Measurements from ENCODE around the gene AMH. TPM values are rescaled to one million over a fixed set of nuclear protein-coding genes. Genes with fewer than 3 reads are reported as not detected.
A peak's percentile ranks its signal among the peaks of the same experiment; 100 is the strongest.

Gene AMH
- total and polyA plus RNA-seq, 12 donors: 0.36 to 4.6 (median 1.1) TPM; not detected in 4

DNA sequence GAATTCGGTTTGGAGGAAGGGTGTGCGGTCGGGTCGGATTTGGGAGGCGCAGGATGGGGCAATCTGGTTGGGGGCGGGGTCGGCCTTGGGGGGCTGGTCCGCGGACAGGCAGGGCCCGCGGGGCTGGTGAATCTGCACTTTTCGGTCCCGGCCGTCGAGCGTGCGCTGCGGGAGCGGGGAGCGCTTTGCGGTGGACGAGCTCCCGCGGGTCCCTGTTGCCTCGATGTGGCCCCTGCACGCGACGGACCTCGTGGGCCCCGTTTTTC lies 21.0 kb downstream of the AMH start:
- no peaks in the 10 kb centered on the region for H3K27me3 ChIP-seq
- peak; percentile 74 to 84 (median 81) for DNase-seq
- no peak for TF ChIP-seq POLR2A (IDR thresholded peaks at IDR 0.05)
- TF ChIP-seq, protein P1, sequence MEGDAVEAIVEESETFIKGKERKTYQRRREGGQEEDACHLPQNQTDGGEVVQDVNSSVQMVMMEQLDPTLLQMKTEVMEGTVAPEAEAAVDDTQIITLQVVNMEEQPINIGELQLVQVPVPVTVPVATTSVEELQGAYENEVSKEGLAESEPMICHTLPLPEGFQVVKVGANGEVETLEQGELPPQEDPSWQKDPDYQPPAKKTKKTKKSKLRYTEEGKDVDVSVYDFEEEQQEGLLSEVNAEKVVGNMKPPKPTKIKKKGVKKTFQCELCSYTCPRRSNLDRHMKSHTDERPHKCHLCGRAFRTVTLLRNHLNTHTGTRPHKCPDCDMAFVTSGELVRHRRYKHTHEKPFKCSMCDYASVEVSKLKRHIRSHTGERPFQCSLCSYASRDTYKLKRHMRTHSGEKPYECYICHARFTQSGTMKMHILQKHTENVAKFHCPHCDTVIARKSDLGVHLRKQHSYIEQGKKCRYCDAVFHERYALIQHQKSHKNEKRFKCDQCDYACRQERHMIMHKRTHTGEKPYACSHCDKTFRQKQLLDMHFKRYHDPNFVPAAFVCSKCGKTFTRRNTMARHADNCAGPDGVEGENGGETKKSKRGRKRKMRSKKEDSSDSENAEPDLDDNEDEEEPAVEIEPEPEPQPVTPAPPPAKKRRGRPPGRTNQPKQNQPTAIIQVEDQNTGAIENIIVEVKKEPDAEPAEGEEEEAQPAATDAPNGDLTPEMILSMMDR (IDR thresholded peaks at IDR 0.05): no peak
- H3K4me1 ChIP-seq (replicated peaks in 1 of 2): peaks cover 25 to 54% of the 10 kb centered on the region in 2 donors
- H3K27ac ChIP-seq: peak overlapping the region; percentile 95 to 100 (median 99)
- no peaks in the 10 kb centered on the region for H3K9me3 ChIP-seq (replicated peaks in 1 of 3)
- intact Hi-C loops (cut with DNase I): loop anchor here (5.0 kb wide), 2 partner anchors 33 to 113 kb away; partner anchors contain the start of genes PLEKHJ1 (in 1 of the 2) and SF3A2 (in 1 of the 2)
- H3K36me3 ChIP-seq (replicated peaks in 1 of 2): peaks cover 0 to 24% of the 10 kb centered on the region in 2 donors
- peak overlapping the region; percentile 72 to 100 (median 86) for H3K4me3 ChIP-seq
- WGBS, 4 donors: 0 to 1% (median 1%) methylated on average over 1 to 30 of the region's 30 CpGs; no CpG with 5 or more reads in 1 of the 4 donors

DNA sequence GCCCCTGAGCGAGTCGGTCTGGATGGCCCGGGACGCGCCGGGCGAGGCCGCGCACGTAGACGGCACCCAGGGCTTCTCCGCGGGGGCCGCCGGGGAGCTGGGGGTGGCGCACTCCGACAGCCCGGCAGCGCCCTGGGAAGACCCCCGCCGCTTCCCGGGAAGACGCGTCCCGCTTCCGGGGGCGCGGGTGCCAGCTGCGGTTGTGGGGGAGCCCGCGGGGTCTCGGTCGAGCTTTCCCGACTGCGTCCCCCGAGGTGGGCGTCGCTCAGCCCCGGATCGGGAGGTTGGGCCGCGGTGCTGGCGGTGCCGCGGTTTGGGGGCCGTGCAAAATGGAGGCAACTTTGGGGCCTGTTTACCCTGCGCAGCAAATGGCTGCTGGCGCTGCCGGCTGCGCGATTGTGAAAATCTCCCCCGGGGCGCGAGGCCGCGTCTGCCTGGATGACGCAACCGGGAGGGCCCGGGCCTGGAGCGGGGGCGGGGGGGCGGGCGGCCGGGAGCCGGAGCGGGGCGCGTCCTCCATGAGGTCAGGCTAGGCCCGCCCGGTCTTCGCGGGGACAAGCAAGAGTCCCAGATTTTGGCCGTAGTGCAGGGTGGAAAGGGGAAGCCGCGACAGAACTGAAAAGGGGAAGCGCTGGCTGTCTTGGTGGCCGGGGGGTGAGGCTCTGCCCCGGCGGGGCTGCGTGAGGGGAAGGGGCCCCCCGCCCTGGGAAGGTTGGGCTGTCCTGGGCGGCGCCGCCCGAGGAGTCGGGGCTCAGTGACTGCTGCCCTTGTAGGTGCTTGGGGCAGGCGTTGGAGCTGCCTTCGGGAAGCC lies 21.5 kb downstream of the AMH start:
- 0 to 2% (median 0%) methylated on average over 5 to 88 of the region's 88 CpGs for WGBS, 4 donors
- TF ChIP-seq POLR2A (IDR thresholded peaks at IDR 0.05): peak; percentile 68 to 89
- TF ChIP-seq, protein P1 (IDR thresholded peaks at IDR 0.05): no peak
- Histone ChIP-seq H3K4me1 (replicated peaks in 1 of 2) (peaks cover 31 to 59% of the 10 kb centered on the region in 2 donors), H3K9me3 (replicated peaks in 1 of 3) (no peaks in the 10 kb centered on the region), H3K27me3 (no peaks in the 10 kb centered on the region), H3K27ac (peak overlapping the region; percentile 95 to 100 (median 99)), H3K4me3 (peak overlapping the region; percentile 72 to 100 (median 86)), H3K36me3 (replicated peaks in 1 of 2) (peaks cover 0 to 24% of the 10 kb centered on the region in 2 donors)
- peak; percentile 86 to 91 (median 87) for DNase-seq
- intact Hi-C loops (cut with DNase I): loop anchor here (5.0 kb wide), 2 partner anchors 33 to 113 kb away; partner anchors contain the start of genes PLEKHJ1 (in 1 of the 2) and SF3A2 (in 1 of the 2)

DNA sequence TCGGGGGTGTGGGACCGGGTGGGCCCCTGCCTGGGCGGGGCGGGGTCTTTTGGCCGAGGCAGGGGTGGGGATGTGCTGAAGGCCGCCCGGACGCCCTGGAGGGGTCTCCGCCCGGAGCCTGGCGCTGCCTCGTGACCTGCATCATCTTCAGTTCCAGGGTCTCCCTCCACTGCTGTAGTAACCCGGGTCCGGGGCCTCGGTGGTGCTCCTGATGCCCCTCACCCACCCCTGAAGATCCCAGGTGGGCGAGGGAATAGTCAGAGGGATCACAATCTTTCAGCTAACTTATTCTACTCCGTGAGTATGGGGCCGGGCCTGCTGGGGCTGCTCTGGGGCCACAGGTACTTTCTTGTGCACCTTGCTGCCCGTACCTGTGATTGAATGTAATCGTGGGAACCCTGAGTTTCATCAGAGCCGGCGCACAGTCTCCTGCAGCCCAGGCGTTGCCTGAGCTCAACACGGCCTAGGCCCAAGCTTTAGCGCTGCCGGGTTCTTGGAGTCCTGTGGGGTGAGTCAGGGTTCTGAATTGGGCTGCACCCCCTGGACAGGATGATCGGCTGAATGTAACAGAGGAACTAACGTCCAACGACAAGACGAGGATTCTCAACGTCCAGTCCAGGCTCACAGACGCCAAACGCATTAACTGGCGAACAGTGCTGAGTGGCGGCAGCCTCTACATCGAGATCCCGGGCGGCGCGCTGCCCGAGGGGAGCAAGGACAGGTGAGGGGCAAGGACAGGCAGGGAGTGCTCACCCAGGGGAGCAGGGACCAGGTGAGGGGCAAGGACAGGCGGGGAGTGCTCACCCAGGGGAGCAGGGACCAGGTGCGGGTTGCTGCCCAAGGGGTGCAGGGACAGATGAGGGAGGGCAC lies 22.3 kb downstream of the AMH start:
- no peaks in the 10 kb centered on the region for H3K9me3 ChIP-seq (replicated peaks in 1 of 3)
- H3K27me3 ChIP-seq: no peaks in the 10 kb centered on the region
- intact Hi-C loops (cut with DNase I): loop anchor here (2.0 to 5.0 kb wide), 3 partner anchors 34 to 114 kb away; partner anchors contain the start of genes PLEKHJ1 (in 2 of the 2) and SF3A2 (in 2 of the 2)
- TF ChIP-seq POLR2A (IDR thresholded peaks at IDR 0.05): peak in 1 of 2 donors; percentile 71
- TF ChIP-seq, protein P1 (IDR thresholded peaks at IDR 0.05): no peak
- H3K27ac ChIP-seq: peak overlapping the region; percentile 84 to 100 (median 99)
- H3K4me1 ChIP-seq (replicated peaks in 1 of 2): peaks cover 31 to 63% of the 10 kb centered on the region in 2 donors
- H3K4me3 ChIP-seq: peak overlapping the region in 2 of 4 donors; percentile 75 to 97
- peak; percentile 40 to 81 (median 74) for DNase-seq
- peaks cover 0 to 24% of the 10 kb centered on the region in 2 donors for H3K36me3 ChIP-seq (replicated peaks in 1 of 2)
- 15 to 66% (median 20%) methylated on average over 13 to 43 of the region's 43 CpGs for WGBS, 4 donors

All from adrenal gland (tissue), 12 donors.